GM10266 (cell line): Measurements from ENCODE around the gene TAF15.

ENCODE experiments used
- DNase-seq: peaks from one replicate; pipeline ENCODE4 v3.0.0; 2012; ENCODE audit errors: extremely low spot score
- CTCF ChIP-seq: IDR thresholded peaks from 2 replicates; pipeline ENCODE4 v1.5.1; 2012; ENCODE audit warnings: mild to moderate bottlenecking, low read depth; ENCODE audit not compliant: control insufficient read depth, insufficient read depth; ENCODE audit errors: missing control alignments

The TAF15 gene

GRCh38 chr17:35808962-35809854 is at the start of gene TAF15:
TAF15 (plus strand) TSS chr17:35809484; CDS start chr17:35809570, 86 bp downstream.
- DNase-seq: peak; percentile 94
- TF ChIP-seq CTCF: peak; percentile 80

DNA sequence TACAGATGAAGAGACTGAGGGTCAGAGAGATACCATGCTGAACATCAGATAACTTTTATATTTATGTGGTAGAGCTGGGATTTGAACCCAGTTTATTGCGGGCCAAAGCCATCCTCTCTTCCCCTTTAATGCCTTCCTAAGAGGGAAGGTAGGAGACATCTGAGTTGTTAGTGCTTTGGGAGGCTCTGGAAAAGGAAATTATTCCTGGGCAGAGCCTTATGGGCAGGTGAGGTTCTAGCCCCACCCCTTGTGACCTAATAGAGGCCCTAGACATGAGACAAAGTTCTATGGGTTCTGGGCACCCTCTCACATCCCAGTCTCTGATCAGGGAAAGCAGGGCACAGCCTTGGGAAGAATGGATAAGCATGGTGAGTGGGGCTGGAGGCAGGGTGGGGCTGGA is 48.7 kb upstream of the TAF15 start, which contains the start of gene C17orf50:
Gene C17orf50, plus strand, starts transcription at position 301 of the 400 bp plus-strand sequence. Its CDS starts 55 bp downstream, at position 356.
- no peak for DNase-seq
- TF ChIP-seq CTCF: no peak

GRCh38 chr17:35761601-35762000 is 47.7 kb upstream of the TAF15 start:
- TF ChIP-seq CTCF: no peak

GRCh38 chr17:35763767-35764122 is 45.5 kb upstream of the TAF15 start:
- TF ChIP-seq CTCF: no peak
- DNase-seq: no peak

More at GRCh38 chr17:35761601-35762000, 47.7 kb upstream of the TAF15 start:
- DNase-seq: no peak

DNA sequence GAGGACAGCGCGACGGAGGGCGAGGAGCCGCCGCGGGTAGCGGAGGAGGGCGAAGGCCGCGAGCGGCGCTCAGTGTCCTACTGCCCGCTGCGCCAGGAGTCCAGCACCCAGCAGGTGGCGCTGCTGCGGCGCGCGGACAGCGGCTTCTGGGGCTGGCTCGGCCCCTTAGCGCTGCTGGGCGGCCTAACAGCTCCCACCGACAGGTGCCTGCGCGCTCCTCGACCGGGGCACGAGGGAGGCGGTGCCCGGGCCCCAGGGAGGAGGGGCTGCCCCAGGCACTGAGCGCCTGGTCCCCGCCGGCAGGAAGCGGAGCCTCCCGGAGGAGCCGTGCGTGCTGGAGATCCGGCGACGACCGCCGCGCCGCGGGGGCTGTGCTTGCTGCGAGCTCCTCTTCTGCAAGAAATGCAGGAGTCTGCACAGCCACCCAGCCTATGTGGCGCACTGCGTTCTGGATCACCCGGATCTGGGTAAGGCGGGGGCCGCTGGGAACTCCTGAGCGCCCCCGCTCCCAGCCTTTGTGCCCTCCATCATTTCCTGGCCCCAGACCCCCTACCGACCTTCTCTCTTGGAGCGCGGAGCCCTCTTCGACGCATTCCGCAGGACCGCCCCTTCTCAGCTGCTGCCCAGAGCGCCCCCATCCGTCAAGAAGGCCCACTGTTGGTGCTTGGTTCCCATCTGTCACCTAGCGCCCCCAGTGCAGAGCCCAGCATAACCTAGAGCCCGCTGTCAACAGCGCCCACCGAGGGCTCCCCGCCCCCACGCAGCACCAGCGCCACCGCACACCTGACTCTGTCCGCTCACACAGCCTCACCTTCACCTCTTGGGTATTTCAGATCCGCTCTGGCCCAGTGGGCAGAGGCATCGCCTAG is 44.9 kb upstream of the TAF15 start:
- DNase-seq: peak; percentile 96
- TF ChIP-seq CTCF: peak; percentile 99

- DNase-seq: no peak
These were observed 44.1 kb upstream of the TAF15 start for GRCh38 chr17:35765086-35765710.

More at GRCh38 chr17:35765086-35765710, 44.1 kb upstream of the TAF15 start:
- no peak for TF ChIP-seq CTCF
